RWPE1 (cell line): ENCODE results near the gene ZNF845.
"Not testable (repeated sequence)": the region's sequence is repeated elsewhere in the genome, so short reads cannot be mapped to it uniquely, and the experiment has no call there.

Source experiments
- CTCF ChIA-PET: fragments of 350-600 bp; sonication (Branson Sonifier 250); formaldehyde crosslinking; extraction: SDS; loops from one replicate; lab custom pipeline; 2021; lab: Yijun Ruan, JAX
- POLR2A ChIA-PET: fragments of 400-600 bp; formaldehyde crosslinking; extraction: SDS; loops from one replicate; lab custom pipeline; 2020; ENCODE audit warnings: antibody characterized with exemption; ENCODE audit not compliant: low non-redundant PET; lab: Yijun Ruan, JAX
- DNase-seq: peaks from one replicate; pipeline ENCODE4 v3.0.0; 2012; ENCODE audit warnings: low spot score
- H3K27ac ChIP-seq: fragments of 450-650 bp; 2 replicates; pipeline ENCODE4 v1.5.1; 2017
- CTCF ChIP-seq: fragments of 450-650 bp; conservative IDR thresholded peaks from 2 replicates; pipeline ENCODE4 v1.5.1; 2017; ENCODE audit warnings: low read depth, mild to moderate bottlenecking

The ZNF845 gene

GRCh38 chr19:53394522-53394973 is 61.0 kb downstream of the ZNF845 start:
- CTCF ChIA-PET: interaction anchor here (0.6 kb wide), 1 partner anchor 56 kb away, joined by 3 read pairs; no protein-coding TSS in a partner anchor
- no peak for TF ChIP-seq CTCF
- no peak for DNase-seq
- H3K27ac ChIP-seq: peak overlapping the region; percentile 88
- POLR2A ChIA-PET: interaction anchor here (0.6 kb wide), 1 partner anchor 1650 kb away, joined by 4 read pairs; no protein-coding TSS in a partner anchor

GRCh38 chr19:53394974-53395839 is 61.7 kb downstream of the ZNF845 start, which contains the start of gene ZNF765:
TSS of gene ZNF765 (plus strand) at chr19:53395149. CDS start at chr19:53398016, 2,867 bp downstream.
- ChIA-PET CTCF (interaction anchor here (0.6 kb wide), 1 partner anchor 98 kb away, joined by 3 read pairs; no protein-coding TSS in a partner anchor), POLR2A (interaction anchor here (0.6 kb wide), 1 partner anchor 1651 kb away, joined by 4 read pairs; no protein-coding TSS in a partner anchor)
- peak; percentile 56 for TF ChIP-seq CTCF
- DNase-seq: peak; percentile 89
- peak within 1 kb of the TSS; percentile 88 for H3K27ac ChIP-seq

DNA sequence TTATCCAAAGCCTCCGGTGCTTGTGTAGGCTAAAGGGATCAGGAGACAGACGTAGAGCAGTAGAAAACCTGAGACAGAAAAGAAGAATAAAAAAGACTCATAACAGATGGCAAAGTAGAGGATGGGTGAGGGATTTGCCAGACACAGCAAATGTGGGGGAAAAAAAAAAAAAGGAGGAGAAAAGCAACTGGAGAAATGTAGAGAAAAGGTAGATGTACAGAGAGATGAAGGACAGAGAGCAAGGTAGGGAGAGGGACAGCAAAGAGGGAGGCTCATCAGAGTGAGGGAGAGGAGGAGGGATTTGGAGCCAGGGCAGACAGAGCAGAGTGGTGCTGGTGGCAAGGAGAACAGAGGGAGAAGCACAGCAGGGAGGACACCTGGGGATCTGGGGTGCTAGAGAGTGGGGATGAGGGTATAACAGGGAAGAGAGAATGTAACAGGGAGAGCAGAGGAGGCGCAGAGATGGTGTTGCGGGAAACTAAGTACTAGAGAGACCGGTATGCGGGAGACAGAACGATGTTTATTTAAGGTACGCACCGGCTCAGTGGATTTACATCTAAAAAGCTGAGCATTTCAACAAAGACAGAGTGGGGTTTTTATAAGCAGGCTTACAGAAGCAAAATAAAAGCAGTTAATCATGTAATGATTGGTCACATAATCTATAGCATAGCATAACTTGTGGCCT is 62.4 kb downstream of the ZNF845 start:
- DNase-seq, POLR2A ChIA-PET: not testable (repeated sequence)
- H3K27ac ChIP-seq: peak overlapping the region; percentile 88
- CTCF ChIA-PET: interaction anchor here (0.6 to 0.7 kb wide), 2 partner anchors 33 to 99 kb away, joined by 3 to 5 read pairs; no protein-coding TSS in a partner anchor

DNA sequence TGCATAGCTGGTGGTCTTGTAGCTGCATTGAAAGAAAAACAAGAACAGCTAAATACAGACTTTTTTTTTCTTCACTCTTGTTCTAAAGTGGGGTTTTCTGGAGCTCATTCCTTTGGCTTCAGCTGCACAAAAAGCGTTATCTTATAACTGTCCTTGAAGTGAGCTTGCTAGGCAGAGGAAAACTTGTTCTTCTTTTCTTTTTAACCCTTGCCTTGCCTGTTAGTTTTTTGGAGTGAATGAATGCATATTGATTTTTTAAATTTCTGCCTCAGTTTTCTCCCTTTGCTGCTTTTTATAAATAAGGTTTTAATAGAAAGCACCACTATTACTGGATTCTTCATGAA is 62.9 kb downstream of the ZNF845 start:
- no peak for TF ChIP-seq CTCF
- DNase-seq: no peak
- POLR2A ChIA-PET: no interaction called here
- CTCF ChIA-PET: interaction anchor here (0.7 kb wide), 1 partner anchor 33 kb away, joined by 5 read pairs; no protein-coding TSS in a partner anchor
- H3K27ac ChIP-seq: no peak overlapping the region

DNA sequence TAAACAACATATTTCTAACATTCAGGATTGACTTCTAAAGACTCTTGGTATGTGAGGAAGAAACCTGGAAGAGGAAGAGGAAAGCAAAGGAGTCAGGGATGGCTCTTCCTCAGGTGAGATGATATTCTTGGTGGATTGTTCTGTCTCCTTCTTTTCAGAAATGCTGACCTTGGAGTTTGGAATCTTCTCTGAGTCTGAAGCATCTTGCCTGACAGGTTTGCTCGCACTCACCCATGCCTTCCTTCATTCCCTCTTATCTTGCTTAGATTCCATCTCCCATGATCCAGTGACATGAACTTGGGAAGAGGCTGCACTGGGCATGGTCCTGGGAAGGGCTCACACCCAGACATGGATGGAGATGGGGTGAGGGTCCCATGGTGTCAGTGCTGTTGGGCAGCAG is 64.4 kb downstream of the ZNF845 start:
- DNase-seq, H3K27ac ChIP-seq, CTCF ChIA-PET, POLR2A ChIA-PET: not testable (repeated sequence)
